NK-92 treated with Interleukin-12 subunit alpha and Interleukin-12 subunit beta, amount 100 ng/mL, for 24 hours (cell line): ENCODE results near the gene PEX6.

Experiments
- DNase-seq: peaks from one replicate; lab custom pipeline; 2025; lab: John Stamatoyannopoulos, UW

PEX6 gene

GRCh38 chr6:42933205-42933604 lies 45.8 kb downstream of the PEX6 start:
- DNase-seq: no peak

GRCh38 chr6:42932412-42932811 lies 46.6 kb downstream of the PEX6 start:
- DNase-seq: no peak

- peak; percentile 90 for DNase-seq
Observed at GRCh38 chr6:42929821-42930360, 49.1 kb downstream of the PEX6 start.

GRCh38 chr6:42928986-42929820 lies 49.8 kb downstream of the PEX6 start, which contains the start of gene CNPY3:
Gene CNPY3, plus strand, starts transcription at chr6:42929480. Its CDS starts 91 bp downstream, at chr6:42929571.
- DNase-seq: peak; percentile 98

- no peak for DNase-seq
Observed at GRCh38 chr6:42925248-42925857, 53.6 kb downstream of the PEX6 start.

GRCh38 chr6:42923666-42924065 lies 55.3 kb downstream of the PEX6 start:
- no peak for DNase-seq

- DNase-seq: no peak
Observed at GRCh38 chr6:42921801-42922200, 57.2 kb downstream of the PEX6 start.

- DNase-seq: no peak
Observed at GRCh38 chr6:42916288-42916687, 62.7 kb downstream of the PEX6 start.

GRCh38 chr6:42915732-42916131 lies 63.2 kb downstream of the PEX6 start, which contains the start of gene PTCRA:
Gene PTCRA, plus strand, starts transcription at chr6:42916053. Its CDS starts 17 bp downstream, at chr6:42916070.
- DNase-seq: no peak

GRCh38 chr6:42914546-42914945 lies 64.4 kb downstream of the PEX6 start:
- no peak for DNase-seq
